CD4-positive, alpha-beta memory T cell (primary cell): ENCODE measurements around the gene PLXND1. TPM values are rescaled to one million over a fixed set of nuclear protein-coding genes. Genes with fewer than 3 reads are reported as not detected.
A peak's percentile ranks its signal among the peaks of the same experiment; 100 is the strongest.

Experiments used
- CTCF ChIA-PET: fragments of 350-600 bp; sonication (Branson Sonifier 250); formaldehyde crosslinking; loops from one replicate; lab custom pipeline; 2021; ENCODE audit warnings: inconsistent platforms; ENCODE audit not compliant: partially characterized antibody; lab: Charles Lee
- POLR2A ChIA-PET: fragments of 350-600 bp; sonication (Branson Sonifier 250); formaldehyde crosslinking; loops from one replicate; lab custom pipeline; 2021; ENCODE audit not compliant: partially characterized antibody; lab: Charles Lee
- DNase-seq, 5 donors: peaks; one replicate each; pipeline versions ENCODE4 v3.0.0 to v3.0.0-alpha.2; 2020 to 2022; ENCODE audit warnings: mixed read lengths in 1 of 5
- H3K27ac ChIP-seq: one replicate; pipeline ENCODE4 v1.7.0; 2013; ENCODE audit warnings: low read depth, low read length
- H3K27me3 ChIP-seq: 2 replicates; pipeline ENCODE4 v1.7.0; 2013; ENCODE audit warnings: mild to moderate bottlenecking, low read length, moderate library complexity; ENCODE audit not compliant: insufficient read depth
- H3K36me3 ChIP-seq: 2 replicates; pipeline ENCODE4 v1.7.0; 2013; ENCODE audit warnings: mild to moderate bottlenecking, low read length, moderate library complexity; ENCODE audit not compliant: insufficient read depth
- H3K4me1 ChIP-seq: 2 replicates; pipeline ENCODE4 v1.7.0; 2013; ENCODE audit warnings: mild to moderate bottlenecking, low read length, moderate library complexity; ENCODE audit not compliant: insufficient read depth
- H3K4me3 ChIP-seq, 2 donors: one replicate each; pipeline ENCODE4 v1.7.0; 2013; ENCODE audit warnings: low read length in 2 of 2, mild to moderate bottlenecking in 1 of 2
- H3K9me3 ChIP-seq, 2 donors: one replicate each; pipeline ENCODE4 v1.7.0; 2013; ENCODE audit warnings: low read length in 2 of 2, control low read depth in 1 of 2; ENCODE audit not compliant: control insufficient read depth in 1 of 2
- H3K27ac Mint-ChIP-seq, 7 donors: one replicate each; pipeline ENCODE4 v1.8.0; 2020 to 2021; ENCODE audit warnings: mixed read lengths in 7 of 7, mild to moderate bottlenecking in 6 of 7, inconsistent platforms in 3 of 7, moderate library complexity in 3 of 7
- H3K27me3 Mint-ChIP-seq, 2 donors: one replicate each; pipeline ENCODE4 v1.8.0; 2020 to 2021; ENCODE audit warnings: mixed read lengths in 2 of 2
- H3K36me3 Mint-ChIP-seq, 2 donors: one replicate each; pipeline ENCODE4 v1.8.0; 2020 to 2021; ENCODE audit warnings: mixed read lengths in 2 of 2, inconsistent platforms in 1 of 2, mild to moderate bottlenecking in 1 of 2
- H3K4me1 Mint-ChIP-seq, 4 donors: one replicate each; pipeline ENCODE4 v1.8.0; 2020 to 2021; ENCODE audit warnings: mixed read lengths in 4 of 4, mild to moderate bottlenecking in 1 of 4
- H3K4me3 Mint-ChIP-seq, 8 donors: one replicate each; pipeline ENCODE4 v1.8.0; 2020 to 2021; ENCODE audit warnings: mixed read lengths in 8 of 8, mild to moderate bottlenecking in 7 of 8, moderate library complexity in 6 of 8, inconsistent platforms in 3 of 8
- H3K9me3 Mint-ChIP-seq, 8 donors: one replicate each; pipeline ENCODE4 v1.8.0; 2020 to 2021; ENCODE audit warnings: mixed read lengths in 8 of 8, mild to moderate bottlenecking in 5 of 8, inconsistent platforms in 3 of 8, moderate library complexity in 1 of 8
- intact Hi-C: fragments of 100-400 bp; cut with micrococcal nuclease; formaldehyde crosslinking; loops from one replicate; pipeline ENCODE4 v1.15.1; 2023
- polyA plus RNA-seq, 2 donors: library from polyadenylated mRNA; unstranded; fragments of 300-500 nt; fragmentation: Illumina TruSeq; gene quantifications; one replicate each; pipeline ENCODE4 v1.2.3, GENCODE V29; 2021
- total RNA-seq, 2 experiments: library from RNA; stranded (reverse); gene quantifications; one replicate each; pipeline ENCODE4 v1.2.3, GENCODE V29; 2021

PLXND1 gene
- total and polyA plus RNA-seq, 4 experiments from 2014 or later = 0.03 to 72.5 (median 40.1) TPM

- Mint-ChIP-seq H3K36me3 (peaks cover 0 to 3% of the 10 kb centered on the region in 2 donors), H3K27me3 (peaks cover 2 to 4% of the 10 kb centered on the region in 2 donors), H3K27ac (peak overlapping the region in 6 of 7 donors; percentile 81 to 99 (median 92)), H3K4me3 (peak overlapping the region; percentile 91 to 99 (median 95)), H3K9me3 (no peaks in the 10 kb centered on the region), H3K4me1 (peaks cover 23 to 56% (median 39%) of the 10 kb centered on the region in 4 donors)
- Histone ChIP-seq H3K4me1 (peaks cover 28% of the 10 kb centered on the region), H3K9me3 (no peaks in the 10 kb centered on the region), H3K4me3 (peak overlapping the region in 1 of 2 donors; percentile 62), H3K27ac (no peak overlapping the region), H3K27me3 (no peaks in the 10 kb centered on the region), H3K36me3 (no peaks in the 10 kb centered on the region)
- intact Hi-C loops = loop anchor here (10.0 kb wide), 1 partner anchor 51 kb away; no protein-coding TSS in a partner anchor
- ChIA-PET CTCF (interaction anchor here (0.8 to 2.2 kb wide), 8 partner anchors 12 to 227 kb away, joined by 3 to 18 read pairs (median 4); no protein-coding TSS in a partner anchor), POLR2A (interaction anchor here (0.9 to 7.7 kb wide), 18 partner anchors 11 to 507 kb away, joined by 3 to 154 read pairs (median 6); partner anchors contain the start of genes IFT122 and MBD4)
- DNase-seq = peak; percentile 50 to 63 (median 56)
These were observed 1.1 kb downstream of the PLXND1 start for GRCh38 chr3:129605203-129605921.

- H3K4me1 ChIP-seq = peaks cover 28% of the 10 kb centered on the region
- H3K4me3 ChIP-seq = no peak overlapping the region
- no peaks in the 10 kb centered on the region for H3K27me3 ChIP-seq
- POLR2A ChIA-PET = interaction anchor here (1.2 to 7.7 kb wide), 13 partner anchors 10 to 484 kb away, joined by 3 to 154 read pairs (median 6); partner anchors contain the start of genes IFT122 and MBD4
- H3K36me3 Mint-ChIP-seq = peaks cover 0 to 3% of the 10 kb centered on the region in 2 donors
- no peaks in the 10 kb centered on the region for H3K36me3 ChIP-seq
- H3K27ac Mint-ChIP-seq = peak overlapping the region in 2 of 7 donors; percentile 30 to 41
- intact Hi-C loops = loop anchor here (10.0 kb wide), 1 partner anchor 50 kb away; no protein-coding TSS in a partner anchor
- no peak overlapping the region for H3K27ac ChIP-seq
- H3K9me3 ChIP-seq = no peaks in the 10 kb centered on the region
- peaks cover 2 to 4% of the 10 kb centered on the region in 2 donors for H3K27me3 Mint-ChIP-seq
- H3K4me1 Mint-ChIP-seq = peaks cover 26 to 61% (median 41%) of the 10 kb centered on the region in 4 donors
- H3K4me3 Mint-ChIP-seq = peak overlapping the region; percentile 69 to 91 (median 76)
- peak in 1 of 5 donors; percentile 25 for DNase-seq
- CTCF ChIA-PET = interaction anchor here (0.8 to 2.2 kb wide), 7 partner anchors 12 to 228 kb away, joined by 3 to 18 read pairs (median 3); no protein-coding TSS in a partner anchor
- no peaks in the 10 kb centered on the region for H3K9me3 Mint-ChIP-seq
These were observed 1.7 kb downstream of the PLXND1 start for GRCh38 chr3:129604767-129605166.

- ChIA-PET CTCF (interaction anchor here (1.6 to 2.2 kb wide), 2 partner anchors 114 kb away, joined by 7 to 18 read pairs; no protein-coding TSS in a partner anchor), POLR2A (interaction anchor here (2.2 to 7.7 kb wide), 6 partner anchors 9 to 164 kb away, joined by 12 to 154 read pairs (median 19); partner anchors contain the start of genes IFT122 and MBD4)
- Histone ChIP-seq H3K9me3 (no peaks in the 10 kb centered on the region), H3K36me3 (no peaks in the 10 kb centered on the region), H3K4me3 (no peak overlapping the region), H3K4me1 (peaks cover 28% of the 10 kb centered on the region), H3K27me3 (no peaks in the 10 kb centered on the region), H3K27ac (no peak overlapping the region)
- no peaks in the 10 kb centered on the region for H3K9me3 Mint-ChIP-seq
- peak in 1 of 5 donors; percentile 7 for DNase-seq
- intact Hi-C loops = loop anchor here (10.0 kb wide), 1 partner anchor 49 kb away; no protein-coding TSS in a partner anchor
- peaks cover 26 to 60% (median 43%) of the 10 kb centered on the region in 4 donors for H3K4me1 Mint-ChIP-seq
- peak overlapping the region in 3 of 7 donors; percentile 8 to 72 (median 30) for H3K27ac Mint-ChIP-seq
- H3K4me3 Mint-ChIP-seq = peak overlapping the region; percentile 69 to 91 (median 77)
- peaks cover 0 to 3% of the 10 kb centered on the region in 2 donors for H3K36me3 Mint-ChIP-seq
- H3K27me3 Mint-ChIP-seq = peaks cover 2 to 4% of the 10 kb centered on the region in 2 donors
These were observed 2.3 kb downstream of the PLXND1 start for GRCh38 chr3:129603991-129604749.

GRCh38 chr3:129603561-129603942 lies 2.9 kb downstream of the PLXND1 start:
- intact Hi-C loops = loop anchor here (10.0 kb wide), 1 partner anchor 49 kb away; no protein-coding TSS in a partner anchor
- Mint-ChIP-seq H3K27me3 (peaks cover 0 to 4% of the 10 kb centered on the region in 2 donors), H3K36me3 (peaks cover 0 to 3% of the 10 kb centered on the region in 2 donors), H3K27ac (peak overlapping the region in 1 of 7 donors; percentile 30), H3K4me1 (peaks cover 24 to 61% (median 41%) of the 10 kb centered on the region in 4 donors), H3K9me3 (no peaks in the 10 kb centered on the region), H3K4me3 (peak overlapping the region in 7 of 8 donors; percentile 40 to 91 (median 77))
- H3K27ac ChIP-seq = no peak overlapping the region
- peaks cover 25% of the 10 kb centered on the region for H3K4me1 ChIP-seq
- POLR2A ChIA-PET = interaction anchor here (3.0 to 7.7 kb wide), 3 partner anchors 9 to 26 kb away, joined by 13 to 154 read pairs (median 83); no protein-coding TSS in a partner anchor
- H3K4me3 ChIP-seq = no peak overlapping the region
- no peak for DNase-seq
- no peaks in the 10 kb centered on the region for H3K36me3 ChIP-seq
- no peaks in the 10 kb centered on the region for H3K27me3 ChIP-seq
- no peaks in the 10 kb centered on the region for H3K9me3 ChIP-seq
- CTCF ChIA-PET = interaction anchor here (0.6 to 1.6 kb wide), 2 partner anchors 27 to 113 kb away, joined by 3 to 7 read pairs; no protein-coding TSS in a partner anchor

- H3K4me3 ChIP-seq = no peak overlapping the region
- intact Hi-C loops = loop anchor here (10.0 kb wide), 1 partner anchor 48 kb away; no protein-coding TSS in a partner anchor
- peaks cover 22% of the 10 kb centered on the region for H3K4me1 ChIP-seq
- ChIA-PET CTCF (interaction anchor here (0.6 to 1.6 kb wide), 2 partner anchors 26 to 113 kb away, joined by 3 to 7 read pairs; no protein-coding TSS in a partner anchor), POLR2A (interaction anchor here (7.3 to 7.7 kb wide), 2 partner anchors 8 to 26 kb away, joined by 83 to 154 read pairs; no protein-coding TSS in a partner anchor)
- peak overlapping the region in 1 of 7 donors; percentile 30 for H3K27ac Mint-ChIP-seq
- peaks cover 0 to 3% of the 10 kb centered on the region in 2 donors for H3K36me3 Mint-ChIP-seq
- no peaks in the 10 kb centered on the region for H3K27me3 ChIP-seq
- DNase-seq = no peak
- H3K4me1 Mint-ChIP-seq = peaks cover 21 to 61% (median 40%) of the 10 kb centered on the region in 4 donors
- no peaks in the 10 kb centered on the region for H3K9me3 Mint-ChIP-seq
- H3K36me3 ChIP-seq = no peaks in the 10 kb centered on the region
- H3K4me3 Mint-ChIP-seq = peak overlapping the region in 4 of 8 donors; percentile 17 to 57 (median 38)
- H3K27ac ChIP-seq = no peak overlapping the region
- H3K27me3 Mint-ChIP-seq = peaks cover 0 to 4% of the 10 kb centered on the region in 2 donors
- H3K9me3 ChIP-seq = no peaks in the 10 kb centered on the region
These were observed 3.5 kb downstream of the PLXND1 start for GRCh38 chr3:129602730-129603560.
